A549 (cell line): ENCODE measurements around the gene ITSN2.

Experiments
- CBX8 ChIP-seq: fragments of 200-600 bp; sonication (generic); IDR thresholded peaks from 2 replicates; pipeline ENCODE4 v1.6.1; 2016
- CEBPB ChIP-seq, 2 experiments: fragments of >200 bp in 1 of 2; sonication (Bioruptor Twin) in 1 of 2; formaldehyde crosslinking in 1 of 2; IDR thresholded peaks; 2 replicates each; pipeline ENCODE4 v1.6.1; 2012 to 2016
- HEYL ChIP-seq: fragments of 250-450 bp; sonication (Bioruptor Pico); IDR thresholded peaks from 2 replicates; pipeline ENCODE4 v1.8.0; 2021; ENCODE audit warnings: mild to moderate bottlenecking, moderate library complexity
- NFE2L2 ChIP-seq: fragments of 150-350 bp; conservative IDR thresholded peaks from 2 replicates; pipeline ENCODE4 v1.6.1; 2014; ENCODE audit warnings: low read length
- POLR2A ChIP-seq: IDR thresholded peaks from 2 replicates; pipeline ENCODE4 v1.6.1; 2012; ENCODE audit warnings: mild to moderate bottlenecking, low read length
- RFX5 ChIP-seq: fragments of 450-650 bp; IDR thresholded peaks from 2 replicates; pipeline ENCODE4 v1.7.1; 2014; ENCODE audit warnings: antibody characterized with exemption, mild to moderate bottlenecking, moderate library complexity
- RNF2 ChIP-seq: fragments of 200-600 bp; sonication (generic); IDR thresholded peaks from 2 replicates; pipeline ENCODE4 v1.6.1; 2016; ENCODE audit warnings: low read depth, mild to moderate bottlenecking, antibody characterized with exemption, moderate library complexity, borderline replicate concordance
- SMC3 ChIP-seq: fragments of >200 bp; sonication (Bioruptor Twin); formaldehyde crosslinking; IDR thresholded peaks from 3 replicates; pipeline ENCODE4 v1.6.1; 2018; ENCODE audit warnings: inconsistent platforms
- TF ChIP-seq, protein P1 (sequence below): fragments of >200 bp; sonication (Bioruptor Twin); formaldehyde crosslinking; IDR thresholded peaks from 3 replicates; pipeline ENCODE4 v1.5.1; 2016
- TF ChIP-seq, protein P2 (sequence below): fragments of 450-650 bp; IDR thresholded peaks from 2 replicates; pipeline ENCODE4 v1.6.1; 2014; ENCODE audit warnings: antibody characterized with exemption
- TF ChIP-seq, protein P3 (sequence below): IDR thresholded peaks from 2 replicates; pipeline ENCODE4 v1.6.1; 2012; ENCODE audit warnings: low read depth, borderline replicate concordance

DNA sequence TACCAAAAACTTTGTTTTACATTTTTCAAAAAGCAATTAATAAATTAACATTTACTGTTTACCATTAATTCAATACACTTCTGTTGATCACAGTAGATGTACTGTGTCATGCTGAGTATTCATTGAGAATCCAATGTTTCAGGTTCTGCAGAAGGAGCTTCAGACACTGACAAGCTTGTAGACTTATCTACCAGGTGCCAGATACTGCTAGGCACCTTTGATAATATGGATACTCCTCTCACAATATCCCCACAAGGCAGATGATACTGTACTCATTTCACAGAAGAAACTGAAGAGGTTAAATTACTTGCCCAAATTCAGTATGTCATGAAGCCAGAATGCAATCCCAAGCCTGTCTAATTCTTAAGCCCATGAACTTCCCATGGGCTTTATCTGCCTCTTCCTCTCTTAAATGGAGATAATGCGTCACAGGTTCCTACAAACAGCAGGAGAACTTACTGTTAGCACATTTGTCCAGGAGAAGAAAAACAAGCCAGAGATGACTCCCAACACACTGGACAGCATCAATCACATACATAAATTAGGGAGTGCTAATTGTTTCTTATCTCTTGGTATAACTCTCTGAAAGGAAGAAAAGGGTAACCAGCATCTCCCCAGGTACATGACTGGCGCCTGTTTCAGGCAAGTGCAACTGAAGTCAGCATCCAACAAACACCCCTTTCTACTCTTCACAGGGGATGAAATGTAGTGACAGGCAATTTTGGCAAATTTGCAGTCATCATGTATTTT lies 27.4 kb downstream of the ITSN2 start:
- TF ChIP-seq POLR2A (no peak), NFE2L2 (no peak), RFX5 (no peak), CEBPB (IDR thresholded peaks at IDR 0.05) (no peak), RNF2 (no peak), SMC3 (no peak), CBX8 (no peak), HEYL (no peak)
- TF ChIP-seq, protein P1, sequence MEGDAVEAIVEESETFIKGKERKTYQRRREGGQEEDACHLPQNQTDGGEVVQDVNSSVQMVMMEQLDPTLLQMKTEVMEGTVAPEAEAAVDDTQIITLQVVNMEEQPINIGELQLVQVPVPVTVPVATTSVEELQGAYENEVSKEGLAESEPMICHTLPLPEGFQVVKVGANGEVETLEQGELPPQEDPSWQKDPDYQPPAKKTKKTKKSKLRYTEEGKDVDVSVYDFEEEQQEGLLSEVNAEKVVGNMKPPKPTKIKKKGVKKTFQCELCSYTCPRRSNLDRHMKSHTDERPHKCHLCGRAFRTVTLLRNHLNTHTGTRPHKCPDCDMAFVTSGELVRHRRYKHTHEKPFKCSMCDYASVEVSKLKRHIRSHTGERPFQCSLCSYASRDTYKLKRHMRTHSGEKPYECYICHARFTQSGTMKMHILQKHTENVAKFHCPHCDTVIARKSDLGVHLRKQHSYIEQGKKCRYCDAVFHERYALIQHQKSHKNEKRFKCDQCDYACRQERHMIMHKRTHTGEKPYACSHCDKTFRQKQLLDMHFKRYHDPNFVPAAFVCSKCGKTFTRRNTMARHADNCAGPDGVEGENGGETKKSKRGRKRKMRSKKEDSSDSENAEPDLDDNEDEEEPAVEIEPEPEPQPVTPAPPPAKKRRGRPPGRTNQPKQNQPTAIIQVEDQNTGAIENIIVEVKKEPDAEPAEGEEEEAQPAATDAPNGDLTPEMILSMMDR, result no peak
- TF ChIP-seq, protein P2, sequence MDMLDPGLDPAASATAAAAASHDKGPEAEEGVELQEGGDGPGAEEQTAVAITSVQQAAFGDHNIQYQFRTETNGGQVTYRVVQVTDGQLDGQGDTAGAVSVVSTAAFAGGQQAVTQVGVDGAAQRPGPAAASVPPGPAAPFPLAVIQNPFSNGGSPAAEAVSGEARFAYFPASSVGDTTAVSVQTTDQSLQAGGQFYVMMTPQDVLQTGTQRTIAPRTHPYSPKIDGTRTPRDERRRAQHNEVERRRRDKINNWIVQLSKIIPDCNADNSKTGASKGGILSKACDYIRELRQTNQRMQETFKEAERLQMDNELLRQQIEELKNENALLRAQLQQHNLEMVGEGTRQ, result no peak
- TF ChIP-seq, protein P3, sequence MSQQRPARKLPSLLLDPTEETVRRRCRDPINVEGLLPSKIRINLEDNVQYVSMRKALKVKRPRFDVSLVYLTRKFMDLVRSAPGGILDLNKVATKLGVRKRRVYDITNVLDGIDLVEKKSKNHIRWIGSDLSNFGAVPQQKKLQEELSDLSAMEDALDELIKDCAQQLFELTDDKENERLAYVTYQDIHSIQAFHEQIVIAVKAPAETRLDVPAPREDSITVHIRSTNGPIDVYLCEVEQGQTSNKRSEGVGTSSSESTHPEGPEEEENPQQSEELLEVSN, result no peak
